OCI-LY1 (cell line): Measurements from ENCODE around the gene STX5.
A peak's percentile ranks its signal among the peaks of the same experiment; 100 is the strongest.

Experiments used
- H2AFZ ChIP-seq: fragments of 200-600 bp; sonication (generic), shearing (Covaris generic); 2 replicates; pipeline ENCODE4 v1.6.0; 2014; ENCODE audit warnings: antibody characterized with exemption, mild to moderate bottlenecking, low read length
- H3F3A ChIP-seq: fragments of 200-600 bp; sonication (generic), shearing (Covaris generic); 2 replicates; pipeline ENCODE4 v1.6.0; 2014; ENCODE audit warnings: mild to moderate bottlenecking, antibody characterized with exemption, low read length, moderate library complexity; ENCODE audit not compliant: insufficient read depth
- H3K27ac ChIP-seq: fragments of 200-600 bp; sonication (generic); 2 replicates; pipeline ENCODE4 v1.5.1; 2014; ENCODE audit warnings: low read length, mixed run types, mild to moderate bottlenecking, low read depth; ENCODE audit not compliant: poor library complexity, severe bottlenecking
- H3K27me3 ChIP-seq: fragments of 200-600 bp; sonication (generic); 2 replicates; pipeline ENCODE4 v1.6.0; 2014; ENCODE audit warnings: antibody characterized with exemption, mild to moderate bottlenecking, low read length, moderate library complexity; ENCODE audit not compliant: insufficient read depth
- H3K36me3 ChIP-seq: fragments of 200-600 bp; sonication (generic); 2 replicates; pipeline ENCODE4 v1.6.1; 2014; ENCODE audit warnings: mild to moderate bottlenecking, antibody characterized with exemption, low read length, moderate library complexity, mixed read lengths; ENCODE audit not compliant: insufficient read depth
- H3K4me1 ChIP-seq: fragments of 200-600 bp; sonication (generic); 2 replicates; pipeline ENCODE4 v1.5.1; 2014; ENCODE audit warnings: mild to moderate bottlenecking, low read length, moderate library complexity; ENCODE audit not compliant: insufficient read depth, severe bottlenecking
- H3K4me2 ChIP-seq: fragments of 200-600 bp; sonication (generic), shearing (Covaris generic); 2 replicates; pipeline ENCODE4 v1.6.1; 2014; ENCODE audit warnings: low read length
- H3K4me3 ChIP-seq: fragments of 200-600 bp; sonication (generic); 2 replicates; pipeline ENCODE4 v1.5.1; 2014; ENCODE audit warnings: low read length, low read depth, mild to moderate bottlenecking, mixed read lengths; ENCODE audit not compliant: poor library complexity, severe bottlenecking
- H3K79me2 ChIP-seq: fragments of 200-600 bp; shearing (Covaris generic); 2 replicates; pipeline ENCODE4 v1.6.1; 2016; ENCODE audit warnings: mixed run types, low read length, mixed read lengths; ENCODE audit not compliant: insufficient read depth
- H3K9ac ChIP-seq: fragments of 200-600 bp; sonication (generic), shearing (Covaris generic); 2 replicates; pipeline ENCODE4 v1.6.1; 2014; ENCODE audit warnings: mild to moderate bottlenecking, low read length, mixed read lengths
- H3K9me2 ChIP-seq: fragments of 200-600 bp; sonication (generic), shearing (Covaris generic); 2 replicates; pipeline ENCODE4 v1.6.1; 2014; ENCODE audit warnings: low read depth, mild to moderate bottlenecking, low read length, mixed read lengths
- H3K9me3 ChIP-seq: fragments of 200-600 bp; shearing (Covaris generic); 2 replicates; pipeline ENCODE4 v1.6.1; 2014; ENCODE audit warnings: low read length, mixed read lengths
- H4K20me1 ChIP-seq: fragments of 200-600 bp; sonication (generic), shearing (Covaris generic); 2 replicates; pipeline ENCODE4 v1.6.0; 2016; ENCODE audit warnings: mild to moderate bottlenecking, low read length; ENCODE audit not compliant: insufficient read depth
- CTCF ChIP-seq: fragments of 200-600 bp; sonication (generic), shearing (Covaris generic); IDR thresholded peaks from 2 replicates; pipeline ENCODE4 v1.5.1; 2017; ENCODE audit warnings: mild to moderate bottlenecking, antibody characterized with exemption, low read length, moderate library complexity, mixed read lengths
- EZH2 ChIP-seq: fragments of 200-600 bp; sonication (generic), shearing (Covaris generic); IDR thresholded peaks from 2 replicates; pipeline ENCODE4 v1.8.0; 2017; ENCODE audit warnings: borderline replicate concordance, mixed run types, mild to moderate bottlenecking, antibody characterized with exemption, low read length, moderate library complexity, mixed read lengths

Gene STX5

GRCh38 chr11:62775646-62776045, 56.2 kb downstream of the STX5 start:
- H3K9me3 ChIP-seq: no peaks in the 10 kb centered on the region

GRCh38 chr11:62774407-62774806, 57.4 kb downstream of the STX5 start:
- Histone ChIP-seq H3K9me2 (no peaks in the 10 kb centered on the region), H2AFZ (no peak overlapping the region), H3K9me3 (no peaks in the 10 kb centered on the region), H3F3A (no peaks in the 10 kb centered on the region), H3K79me2 (no peaks in the 10 kb centered on the region), H3K9ac (no peak overlapping the region), H4K20me1 (no peaks in the 10 kb centered on the region), H3K4me2 (no peak overlapping the region), H3K4me3 (no peak overlapping the region), H3K27ac (no peak overlapping the region), H3K4me1 (peaks cover 25% of the 10 kb centered on the region), H3K36me3 (peaks cover 14% of the 10 kb centered on the region; the same call in 1 of the 2 replicates), H3K27me3 (no peaks in the 10 kb centered on the region)
- no peak for TF ChIP-seq EZH2
- TF ChIP-seq CTCF: no peak

More at GRCh38 chr11:62775646-62776045, 56.2 kb downstream of the STX5 start:
- Histone ChIP-seq H3K4me3 (no peak overlapping the region), H3K79me2 (no peaks in the 10 kb centered on the region), H3K4me2 (no peak overlapping the region), H3K27me3 (no peaks in the 10 kb centered on the region), H4K20me1 (no peaks in the 10 kb centered on the region), H2AFZ (no peak overlapping the region), H3F3A (no peaks in the 10 kb centered on the region), H3K9me2 (no peaks in the 10 kb centered on the region), H3K4me1 (peaks cover 16% of the 10 kb centered on the region), H3K36me3 (peaks cover 14% of the 10 kb centered on the region; the same call in 1 of the 2 replicates), H3K27ac (no peak overlapping the region), H3K9ac (no peak overlapping the region)
- TF ChIP-seq CTCF: no peak
- TF ChIP-seq EZH2: no peak

- Histone ChIP-seq H3K27ac (peak within 1 kb of the TSS; percentile 90), H3K9me2 (no peaks in the 10 kb centered on the region), H2AFZ (peak within 1 kb of the TSS; percentile 58), H3F3A (no peaks in the 10 kb centered on the region), H3K9ac (peak within 1 kb of the TSS; percentile 86), H3K4me3 (peak within 1 kb of the TSS; percentile 95), H3K79me2 (no peaks in the 10 kb centered on the region), H3K9me3 (no peaks in the 10 kb centered on the region), H3K4me1 (peaks cover 25% of the 10 kb centered on the region), H4K20me1 (no peaks in the 10 kb centered on the region), H3K4me2 (peak within 1 kb of the TSS; percentile 99), H3K27me3 (no peaks in the 10 kb centered on the region), H3K36me3 (peaks cover 17% of the 10 kb centered on the region; the same call in 1 of the 2 replicates)
- TF ChIP-seq CTCF (no peak), EZH2 (no peak)
Observed at GRCh38 chr11:62771144-62772021, 60.5 kb downstream of the STX5 start, which contains the start of gene TAF6L. TSS of gene TAF6L (plus strand) at chr11:62771396. CDS start at chr11:62775784, 4,388 bp downstream.
